Esophagus squamous epithelium (tissue), 5 donors: ENCODE results near the gene RNF157. TPM values are rescaled to one million over a fixed set of nuclear protein-coding genes. Genes with fewer than 3 reads are reported as not detected.
A peak's percentile ranks its signal among the peaks of the same experiment; 100 is the strongest.

Source experiments
- DNase-seq: peaks from one replicate; lab custom pipeline; 2025; lab: John Stamatoyannopoulos, UW
- H3K27ac ChIP-seq, 4 donors: fragments of 200-600 bp; sonication (generic); one replicate each; pipeline ENCODE4 v1.5.1; 2016 to 2019; ENCODE audit warnings: mild to moderate bottlenecking in 1 of 4
- H3K27me3 ChIP-seq, 4 donors: fragments of 200-600 bp; sonication (generic); 1 replicate in 3 of 4; 2 replicates in 1 of 4; pipeline versions ENCODE4 v1.5.1 to v1.6.0; 2017 to 2021; ENCODE audit warnings: antibody characterized with exemption in 1 of 4
- H3K36me3 ChIP-seq, 3 donors: fragments of 200-600 bp; sonication (generic); one replicate each; pipeline ENCODE4 v1.5.1; 2016 to 2019
- H3K4me1 ChIP-seq, 3 donors: fragments of 200-600 bp; sonication (generic); one replicate each; pipeline ENCODE4 v1.5.1; 2017 to 2019
- H3K4me3 ChIP-seq, 4 donors: fragments of 200-600 bp; sonication (generic); 1 replicate in 3 of 4; 2 replicates in 1 of 4; pipeline ENCODE4 v1.5.1; 2016 to 2019; ENCODE audit warnings: mild to moderate bottlenecking in 2 of 4, moderate library complexity in 1 of 4
- H3K9me3 ChIP-seq, 3 donors: fragments of 200-600 bp; sonication (generic); one replicate each; pipeline ENCODE4 v1.5.1; 2016 to 2019
- POLR2A ChIP-seq, 4 donors: fragments of 450-650 bp; IDR thresholded peaks; one replicate each; pipeline ENCODE4 v1.6.1; 2017; ENCODE audit warnings: antibody characterized with exemption in 4 of 4, mild to moderate bottlenecking in 4 of 4, moderate library complexity in 3 of 4
- WGBS, 2 donors: methylation state at CpG; one replicate each; pipeline ENCODE4 v1.1.5; 2018; 5-methylcytosine and 5-hydroxymethylcytosine counted together
- intact Hi-C: fragments of 100-400 bp; cut with DNase I; formaldehyde crosslinking; loops from one replicate; pipeline ENCODE4 v1.15.0; 2022
- total RNA-seq, 4 donors: library from RNA; depleted of rRNA; stranded (reverse); fragments of >200 nt; gene quantifications; one replicate each; pipeline ENCODE4 v1.1.0, GENCODE V29; 2016
- TF ChIP-seq, protein P1 (sequence below), 6 experiments: fragments of 450-650 bp in 4 of 6; fragments of 200-600 bp in 2 of 6; sonication (generic) in 2 of 6; IDR thresholded peaks; one replicate each; pipeline ENCODE4 v1.5.1; 2016 to 2019; ENCODE audit warnings: antibody characterized with exemption in 6 of 6, mild to moderate bottlenecking in 4 of 6, moderate library complexity in 4 of 6
- donor health status: DM: yes; HTN: yes; CAD: no.

RNF157 gene
- total RNA-seq, 4 donors from 2014 or later: 0.11 to 3.4 (median 0.26) TPM

GRCh38 chr17:76123749-76124581, 116.3 kb downstream of the RNF157 start:
- WGBS, 2 donors: 44% methylated on average over 2 of the region's 9 CpGs; no CpG with 5 or more reads in 1 of the 2 donors
- H3K27me3 ChIP-seq: no peaks in the 10 kb centered on the region
- no peak overlapping the region for H3K27ac ChIP-seq
- intact Hi-C loops: loop anchor here (5.0 kb wide), 1 partner anchor 58 kb away; no protein-coding TSS in a partner anchor
- H3K4me3 ChIP-seq: no peak overlapping the region
- H3K36me3 ChIP-seq: no peaks in the 10 kb centered on the region
- no peak for TF ChIP-seq POLR2A (IDR thresholded peaks at IDR 0.05)
- TF ChIP-seq, protein P1, sequence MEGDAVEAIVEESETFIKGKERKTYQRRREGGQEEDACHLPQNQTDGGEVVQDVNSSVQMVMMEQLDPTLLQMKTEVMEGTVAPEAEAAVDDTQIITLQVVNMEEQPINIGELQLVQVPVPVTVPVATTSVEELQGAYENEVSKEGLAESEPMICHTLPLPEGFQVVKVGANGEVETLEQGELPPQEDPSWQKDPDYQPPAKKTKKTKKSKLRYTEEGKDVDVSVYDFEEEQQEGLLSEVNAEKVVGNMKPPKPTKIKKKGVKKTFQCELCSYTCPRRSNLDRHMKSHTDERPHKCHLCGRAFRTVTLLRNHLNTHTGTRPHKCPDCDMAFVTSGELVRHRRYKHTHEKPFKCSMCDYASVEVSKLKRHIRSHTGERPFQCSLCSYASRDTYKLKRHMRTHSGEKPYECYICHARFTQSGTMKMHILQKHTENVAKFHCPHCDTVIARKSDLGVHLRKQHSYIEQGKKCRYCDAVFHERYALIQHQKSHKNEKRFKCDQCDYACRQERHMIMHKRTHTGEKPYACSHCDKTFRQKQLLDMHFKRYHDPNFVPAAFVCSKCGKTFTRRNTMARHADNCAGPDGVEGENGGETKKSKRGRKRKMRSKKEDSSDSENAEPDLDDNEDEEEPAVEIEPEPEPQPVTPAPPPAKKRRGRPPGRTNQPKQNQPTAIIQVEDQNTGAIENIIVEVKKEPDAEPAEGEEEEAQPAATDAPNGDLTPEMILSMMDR (IDR thresholded peaks at IDR 0.05): peak in 1 of 6 experiments; percentile 12
- no peak for DNase-seq
- H3K4me1 ChIP-seq: peaks cover 6 to 15% (median 10%) of the 10 kb centered on the region in 3 donors
- no peaks in the 10 kb centered on the region for H3K9me3 ChIP-seq

GRCh38 chr17:76123191-76123499, 117.1 kb downstream of the RNF157 start:
- TF ChIP-seq, protein P1 (IDR thresholded peaks at IDR 0.05): no peak
- TF ChIP-seq POLR2A (IDR thresholded peaks at IDR 0.05): no peak
- H3K4me3 ChIP-seq: no peak overlapping the region
- no peaks in the 10 kb centered on the region for H3K9me3 ChIP-seq
- WGBS, 2 donors: 75 to 76% methylated on average over 5 of the region's 5 CpGs
- no peak for DNase-seq
- H3K27me3 ChIP-seq: no peaks in the 10 kb centered on the region
- peaks cover 6 to 15% (median 10%) of the 10 kb centered on the region in 3 donors for H3K4me1 ChIP-seq
- intact Hi-C loops: loop anchor here (5.0 kb wide), 1 partner anchor 59 kb away; no protein-coding TSS in a partner anchor
- H3K27ac ChIP-seq: no peak overlapping the region
- H3K36me3 ChIP-seq: no peaks in the 10 kb centered on the region

GRCh38 chr17:76122431-76123190, 117.7 kb downstream of the RNF157 start:
- no peak overlapping the region for H3K27ac ChIP-seq
- DNase-seq: no peak
- TF ChIP-seq POLR2A (IDR thresholded peaks at IDR 0.05): no peak
- TF ChIP-seq, protein P1 (IDR thresholded peaks at IDR 0.05): no peak
- no peaks in the 10 kb centered on the region for H3K36me3 ChIP-seq
- peaks cover 6 to 15% (median 10%) of the 10 kb centered on the region in 3 donors for H3K4me1 ChIP-seq
- intact Hi-C loops: loop anchor here (5.0 kb wide), 1 partner anchor 60 kb away; no protein-coding TSS in a partner anchor
- no peak overlapping the region for H3K4me3 ChIP-seq
- 82 to 90% methylated on average over 10 to 20 of the region's 24 CpGs for WGBS, 2 donors
- H3K9me3 ChIP-seq: no peaks in the 10 kb centered on the region
- no peaks in the 10 kb centered on the region for H3K27me3 ChIP-seq

DNA sequence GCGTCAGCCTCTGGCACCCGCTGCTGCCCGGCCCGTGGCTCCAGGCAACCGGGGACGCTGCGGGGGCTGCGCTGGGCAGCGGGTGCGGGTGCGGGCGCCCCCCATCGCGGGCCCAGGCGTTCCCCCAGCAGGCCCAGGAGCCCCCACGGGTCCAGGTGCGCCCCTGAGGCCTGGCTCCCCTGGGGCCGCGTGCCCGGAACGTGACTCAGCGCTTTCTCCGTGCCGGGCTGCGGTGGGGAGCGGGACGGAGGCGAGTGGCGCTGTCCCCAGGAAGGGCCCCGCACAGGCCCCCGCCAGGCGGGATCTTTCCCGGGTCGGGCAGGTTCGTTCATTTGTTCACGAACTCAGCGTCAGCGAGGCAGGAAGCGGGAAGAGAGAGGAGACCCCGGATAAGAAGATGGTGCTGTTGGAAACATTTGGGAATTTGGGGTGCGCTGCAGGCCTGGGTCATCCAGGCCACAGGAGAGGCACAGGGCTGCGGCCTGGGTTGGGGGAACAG, 118.3 kb downstream of the RNF157 start:
- WGBS, 2 donors: 48% methylated on average over 10 of the region's 42 CpGs; no CpG with 5 or more reads in 1 of the 2 donors
- H3K4me3 ChIP-seq: peak overlapping the region; percentile 31 to 67 (median 40)
- TF ChIP-seq POLR2A (IDR thresholded peaks at IDR 0.05): no peak
- TF ChIP-seq, protein P1 (IDR thresholded peaks at IDR 0.05): no peak
- H3K9me3 ChIP-seq: no peaks in the 10 kb centered on the region
- H3K27me3 ChIP-seq: no peaks in the 10 kb centered on the region
- intact Hi-C loops: loop anchor here (2.0 to 5.0 kb wide), 2 partner anchors 60 to 157 kb away; no protein-coding TSS in a partner anchor
- peak overlapping the region in 3 of 4 donors; percentile 50 to 67 (median 61) for H3K27ac ChIP-seq
- peaks cover 6 to 15% (median 10%) of the 10 kb centered on the region in 3 donors for H3K4me1 ChIP-seq
- no peak for DNase-seq
- no peaks in the 10 kb centered on the region for H3K36me3 ChIP-seq
